HG02981 (cell line): ENCODE data around the gene STX4.

ENCODE experiments used
- ATAC-seq: cut with Tn5 transposase; IDR thresholded peaks from one replicate; pipeline ENCODE4 v1.9.1; 2021; ENCODE audit warnings: mild to moderate bottlenecking, moderate library complexity; ENCODE audit not compliant: unreplicated experiment

The STX4 gene

GRCh38 chr16:31061813-31062440 lies 28.6 kb downstream of the STX4 start:
- no peak for ATAC-seq

GRCh38 chr16:31063495-31063842 lies 30.1 kb downstream of the STX4 start:
- ATAC-seq = no peak

GRCh38 chr16:31063843-31064611 lies 30.7 kb downstream of the STX4 start:
- no peak for ATAC-seq

- ATAC-seq = no peak
Measured at GRCh38 chr16:31064882-31065461, 31.6 kb downstream of the STX4 start.

GRCh38 chr16:31067342-31067741 lies 34.0 kb downstream of the STX4 start:
- ATAC-seq = no peak

GRCh38 chr16:31071861-31072260 lies 38.5 kb downstream of the STX4 start:
- no peak for ATAC-seq

- no peak for ATAC-seq
Measured at GRCh38 chr16:31072540-31073141, 39.3 kb downstream of the STX4 start.

GRCh38 chr16:31073142-31073969 lies 40.0 kb downstream of the STX4 start:
- ATAC-seq = peak; percentile 46

- peak; percentile 64 for ATAC-seq
Measured at GRCh38 chr16:31073970-31074813, 40.8 kb downstream of the STX4 start, which contains the start of the genes ZNF646 and ZNF668. Gene ZNF646 (plus strand): TSS chr16:31074422. CDS start chr16:31076325, 1,903 bp downstream. Gene ZNF668 (minus strand): TSS chr16:31074240. CDS start chr16:31064459, 9,781 bp downstream.

- no peak for ATAC-seq
Measured at GRCh38 chr16:31074814-31075183, 41.4 kb downstream of the STX4 start.

GRCh38 chr16:31076319-31076718 lies 43.0 kb downstream of the STX4 start:
- ATAC-seq = no peak

GRCh38 chr16:31077024-31077423 lies 43.7 kb downstream of the STX4 start:
- ATAC-seq = no peak

- no peak for ATAC-seq
Measured at GRCh38 chr16:31077592-31078396, 44.4 kb downstream of the STX4 start.

GRCh38 chr16:31078597-31079341 lies 45.4 kb downstream of the STX4 start:
- no peak for ATAC-seq

GRCh38 chr16:31079342-31079944 lies 46.1 kb downstream of the STX4 start:
- ATAC-seq = no peak

GRCh38 chr16:31080035-31080629 lies 46.8 kb downstream of the STX4 start:
- no peak for ATAC-seq

GRCh38 chr16:31080756-31081419 lies 47.5 kb downstream of the STX4 start:
- ATAC-seq = no peak
